Activated CD4-positive, CD25-positive, alpha-beta regulatory T cell treated with anti-CD3 and anti-CD28 coated beads, Interleukin-2, amount 50 U/mL, for 72 hours (primary cell): ENCODE data around the gene SPRY2.

Experiments
- DNase-seq: peaks from one replicate; pipeline ENCODE4 v3.0.0; 2021

The SPRY2 gene

GRCh38 chr13:80312012-80312704 lies 28.8 kb downstream of the SPRY2 start:
- DNase-seq = no peak

DNA sequence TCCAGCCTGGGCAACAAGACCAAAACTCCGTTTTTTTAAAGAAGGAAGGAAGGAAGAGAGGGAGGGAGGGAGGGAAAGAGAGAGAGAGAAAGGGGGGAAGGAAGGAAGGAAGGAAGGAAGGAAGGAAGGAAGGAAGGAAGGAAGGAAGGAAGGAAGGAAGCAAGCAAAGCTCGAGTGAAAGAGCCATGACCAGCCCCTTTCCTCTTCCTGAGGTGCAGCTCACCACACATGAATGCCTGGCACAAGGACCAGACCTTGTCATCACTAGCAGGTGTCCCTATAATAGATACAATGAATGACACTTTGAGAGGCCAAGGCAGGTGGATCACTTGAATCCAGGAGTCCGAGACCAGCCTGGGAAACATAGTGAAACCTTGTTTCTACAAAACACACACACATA lies 31.0 kb downstream of the SPRY2 start:
- DNase-seq = no peak

GRCh38 chr13:80307401-80307987 lies 33.4 kb downstream of the SPRY2 start:
- DNase-seq = no peak

- DNase-seq = no peak
Measured at GRCh38 chr13:80306337-80306972, 34.5 kb downstream of the SPRY2 start.

DNA sequence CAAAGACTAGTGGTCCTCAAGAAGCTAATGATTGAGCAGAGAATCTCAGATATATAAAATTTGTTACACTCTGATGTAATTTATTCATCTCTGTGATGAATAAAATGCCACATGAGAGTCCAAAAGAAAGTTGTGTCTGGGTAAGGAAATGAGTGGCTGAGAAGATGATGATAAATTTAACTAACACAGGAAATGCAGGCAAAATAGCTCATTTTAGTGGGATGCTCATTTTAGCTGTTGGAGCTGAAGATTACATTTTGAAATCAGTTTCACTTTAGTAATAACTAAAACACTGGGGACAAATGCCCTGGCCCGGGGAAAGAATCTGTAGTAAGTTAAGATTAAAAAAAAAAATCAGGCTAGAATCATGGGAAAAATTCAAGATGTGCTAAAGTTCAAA lies 35.2 kb downstream of the SPRY2 start:
- no peak for DNase-seq

DNA sequence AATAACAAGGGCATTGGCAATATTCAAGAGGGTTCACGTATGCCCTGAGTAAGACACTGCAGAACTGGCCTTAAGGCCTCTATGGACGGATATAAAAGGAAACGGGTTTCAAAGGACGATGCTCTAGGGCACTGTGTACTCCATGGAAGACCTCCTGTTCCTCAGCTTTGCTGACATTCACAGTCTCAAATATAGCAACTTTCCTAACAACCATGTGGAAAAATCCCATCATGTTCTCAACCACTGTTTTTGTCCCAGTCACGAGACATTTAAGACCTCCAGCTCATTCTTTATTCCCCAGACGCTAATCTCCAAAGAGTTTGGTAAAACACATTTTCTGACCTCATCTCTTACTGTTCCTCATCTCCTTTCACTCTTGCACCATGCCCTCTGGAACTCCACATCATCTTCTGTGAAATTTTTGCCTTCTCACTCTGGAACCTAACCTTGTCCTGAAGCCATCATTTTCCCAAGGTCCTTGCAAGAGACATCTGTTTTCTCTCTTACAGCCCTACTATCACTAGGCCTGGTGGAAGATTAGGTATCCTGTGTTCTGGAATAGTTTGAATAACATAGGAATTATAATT lies 37.6 kb downstream of the SPRY2 start:
- DNase-seq = no peak

DNA sequence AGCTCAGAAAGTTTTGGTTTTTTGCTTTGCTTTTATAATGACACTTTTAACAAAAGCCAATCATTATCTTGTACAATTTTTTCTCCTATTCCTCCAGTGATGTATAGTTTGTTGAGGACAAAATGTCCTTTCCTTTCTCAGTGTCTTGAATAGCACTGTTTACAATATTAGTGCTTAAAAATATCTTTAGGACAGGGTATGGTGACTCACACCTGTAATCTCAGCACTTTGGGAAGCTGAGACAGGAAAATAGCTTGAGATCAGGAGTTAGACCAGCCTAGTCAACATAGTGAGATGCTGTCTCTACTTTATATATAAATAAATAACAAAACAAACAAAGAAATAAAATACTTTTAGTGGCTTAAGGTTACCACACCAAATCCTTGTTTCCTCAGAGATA lies 41.9 kb downstream of the SPRY2 start:
- no peak for DNase-seq

GRCh38 chr13:80297503-80297902 lies 43.4 kb downstream of the SPRY2 start:
- no peak for DNase-seq

- no peak for DNase-seq
Measured at GRCh38 chr13:80297094-80297493, 43.8 kb downstream of the SPRY2 start.

DNA sequence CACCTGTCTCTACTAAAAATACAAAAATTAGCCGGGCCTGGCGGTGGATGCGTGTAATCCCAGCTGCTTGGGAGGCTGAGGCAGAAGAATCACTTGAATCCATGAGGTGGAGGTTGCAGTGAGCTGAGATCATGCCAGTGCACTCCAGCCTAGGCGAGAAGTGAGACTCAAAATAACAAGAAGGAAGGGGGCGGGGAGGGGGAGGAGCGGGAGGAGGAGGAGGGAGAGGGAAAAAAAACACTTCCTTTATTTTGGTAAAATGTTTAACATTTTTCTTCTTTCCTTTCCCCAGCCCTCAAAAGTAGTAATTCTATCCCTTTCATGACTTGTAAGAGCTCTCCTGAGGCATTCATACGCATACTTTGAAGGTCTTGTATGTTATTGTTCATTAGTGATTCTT lies 44.3 kb downstream of the SPRY2 start:
- no peak for DNase-seq

DNA sequence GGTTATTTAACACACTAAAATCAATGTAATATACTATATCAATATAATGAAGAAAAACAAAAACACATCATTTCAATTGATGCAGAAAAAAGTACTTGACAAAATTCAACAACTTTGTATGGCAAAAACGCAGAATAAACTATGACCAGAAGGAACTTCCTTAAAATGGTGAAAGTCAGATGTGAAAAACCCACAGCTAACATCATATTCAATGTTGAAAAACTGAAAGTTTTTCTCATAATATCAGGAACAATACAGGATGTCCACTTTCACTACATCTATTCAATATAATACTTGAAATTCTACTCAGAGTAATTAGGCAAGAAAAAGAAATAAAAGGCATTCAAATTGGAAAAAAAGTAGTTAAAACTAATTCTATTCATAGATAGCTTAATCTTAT lies 50.3 kb downstream of the SPRY2 start:
- no peak for DNase-seq
